Rectal smooth muscle tissue (tissue), 1 donor: Measurements from ENCODE around the gene CLDN22.

ENCODE experiments used
- H3K27ac ChIP-seq: one replicate; pipeline ENCODE4 v1.7.0; 2013; ENCODE audit warnings: low read depth, low read length, inconsistent platforms
- H3K27me3 ChIP-seq: one replicate; pipeline ENCODE4 v1.7.0; 2013; ENCODE audit warnings: low read length; ENCODE audit not compliant: control insufficient read depth, insufficient read depth
- H3K36me3 ChIP-seq: one replicate; pipeline ENCODE4 v1.7.0; 2013; ENCODE audit warnings: low read length; ENCODE audit not compliant: control insufficient read depth, insufficient read depth
- H3K4me1 ChIP-seq: one replicate; pipeline ENCODE4 v1.7.0; 2013; ENCODE audit warnings: low read length; ENCODE audit not compliant: control insufficient read depth, insufficient read depth
- H3K4me3 ChIP-seq: one replicate; pipeline ENCODE4 v1.7.0; 2013; ENCODE audit warnings: low read length
- H3K9ac ChIP-seq: one replicate; pipeline ENCODE4 v1.7.0; 2013; ENCODE audit warnings: low read length

Gene CLDN22

GRCh38 chr4:183286590-183287308 is 33.3 kb downstream of the CLDN22 start:
- Histone ChIP-seq H3K4me1 (no peaks in the 10 kb centered on the region), H3K27ac (no peak overlapping the region), H3K27me3 (no peaks in the 10 kb centered on the region), H3K4me3 (no peak overlapping the region), H3K36me3 (peaks cover 3% of the 10 kb centered on the region), H3K9ac (no peak overlapping the region)

GRCh38 chr4:183285886-183286285 is 34.2 kb downstream of the CLDN22 start:
- Histone ChIP-seq H3K36me3 (peaks cover 3% of the 10 kb centered on the region), H3K9ac (no peak overlapping the region), H3K27me3 (no peaks in the 10 kb centered on the region), H3K27ac (no peak overlapping the region), H3K4me3 (no peak overlapping the region), H3K4me1 (no peaks in the 10 kb centered on the region)

- no peak overlapping the region for H3K9ac ChIP-seq
- H3K4me3 ChIP-seq, result no peak overlapping the region
- H3K27me3 ChIP-seq, result no peaks in the 10 kb centered on the region
- no peaks in the 10 kb centered on the region for H3K4me1 ChIP-seq
- no peak overlapping the region for H3K27ac ChIP-seq
- peaks cover 3% of the 10 kb centered on the region for H3K36me3 ChIP-seq
Measured at GRCh38 chr4:183284965-183285364, 35.1 kb downstream of the CLDN22 start.

GRCh38 chr4:183284258-183284785 is 35.8 kb downstream of the CLDN22 start:
- H3K36me3 ChIP-seq, result peaks cover 3% of the 10 kb centered on the region

GRCh38 chr4:183276106-183276505 is 44.0 kb downstream of the CLDN22 start:
- no peak overlapping the region for H3K4me3 ChIP-seq

More at GRCh38 chr4:183284258-183284785, 35.8 kb downstream of the CLDN22 start:
- Histone ChIP-seq H3K9ac (no peak overlapping the region), H3K27me3 (no peaks in the 10 kb centered on the region), H3K4me1 (no peaks in the 10 kb centered on the region), H3K27ac (no peak overlapping the region), H3K4me3 (no peak overlapping the region)

GRCh38 chr4:183272384-183272783 is 47.7 kb downstream of the CLDN22 start:
- Histone ChIP-seq H3K27me3 (no peaks in the 10 kb centered on the region), H3K4me1 (no peaks in the 10 kb centered on the region), H3K36me3 (peaks cover 2% of the 10 kb centered on the region)

More at GRCh38 chr4:183276106-183276505, 44.0 kb downstream of the CLDN22 start:
- Histone ChIP-seq H3K36me3 (peaks cover 2% of the 10 kb centered on the region), H3K9ac (no peak overlapping the region), H3K4me1 (no peaks in the 10 kb centered on the region), H3K27ac (no peak overlapping the region), H3K27me3 (no peaks in the 10 kb centered on the region)

GRCh38 chr4:183268556-183268955 is 51.5 kb downstream of the CLDN22 start:
- Histone ChIP-seq H3K4me1 (no peaks in the 10 kb centered on the region), H3K36me3 (no peaks in the 10 kb centered on the region), H3K27ac (no peak overlapping the region), H3K27me3 (no peaks in the 10 kb centered on the region), H3K9ac (no peak overlapping the region), H3K4me3 (no peak overlapping the region)

More at GRCh38 chr4:183272384-183272783, 47.7 kb downstream of the CLDN22 start:
- no peak overlapping the region for H3K27ac ChIP-seq
- no peak overlapping the region for H3K4me3 ChIP-seq
- no peak overlapping the region for H3K9ac ChIP-seq
